CD4-positive, alpha-beta T cell treated with Interleukin-10 for 1 hour (primary cell): Measurements from ENCODE around the gene CDH4.

ENCODE experiments used
- DNase-seq: peaks from one replicate; pipeline ENCODE4 v3.0.0-alpha.2; 2020

CDH4 gene

GRCh38 chr20:61733891-61734732 is 482.1 kb downstream of the CDH4 start:
- DNase-seq: no peak

- no peak for DNase-seq
These were observed 482.9 kb downstream of the CDH4 start for GRCh38 chr20:61734733-61735502.

- DNase-seq: no peak
These were observed 483.4 kb downstream of the CDH4 start for GRCh38 chr20:61735503-61735785.

GRCh38 chr20:61736001-61736635 is 484.1 kb downstream of the CDH4 start:
- DNase-seq: no peak

- no peak for DNase-seq
These were observed 484.8 kb downstream of the CDH4 start for GRCh38 chr20:61736751-61737310.

- DNase-seq: no peak
These were observed 485.3 kb downstream of the CDH4 start for GRCh38 chr20:61737346-61737745.

- no peak for DNase-seq
These were observed 485.9 kb downstream of the CDH4 start for GRCh38 chr20:61737812-61738443.

GRCh38 chr20:61738601-61739069 is 486.6 kb downstream of the CDH4 start:
- no peak for DNase-seq

GRCh38 chr20:61739086-61739831 is 487.2 kb downstream of the CDH4 start:
- no peak for DNase-seq

GRCh38 chr20:61739832-61740118 is 487.7 kb downstream of the CDH4 start:
- no peak for DNase-seq

GRCh38 chr20:61742097-61742825 is 490.2 kb downstream of the CDH4 start:
- DNase-seq: no peak

GRCh38 chr20:61743606-61744005 is 491.5 kb downstream of the CDH4 start:
- no peak for DNase-seq

- DNase-seq: no peak
These were observed 492.8 kb downstream of the CDH4 start for GRCh38 chr20:61744691-61745396.

GRCh38 chr20:61745397-61746146 is 493.5 kb downstream of the CDH4 start:
- DNase-seq: no peak

- DNase-seq: no peak
These were observed 494.1 kb downstream of the CDH4 start for GRCh38 chr20:61746147-61746646.

GRCh38 chr20:61746781-61747180 is 494.7 kb downstream of the CDH4 start:
- DNase-seq: no peak

GRCh38 chr20:61748376-61748775 is 496.3 kb downstream of the CDH4 start:
- DNase-seq: no peak

GRCh38 chr20:61749406-61750075 is 497.5 kb downstream of the CDH4 start:
- no peak for DNase-seq

GRCh38 chr20:61750093-61750492 is 498.0 kb downstream of the CDH4 start:
- no peak for DNase-seq
